HepG2 (cell line): Measurements from ENCODE around the gene PTGDS. TPM values are rescaled to one million over a fixed set of nuclear protein-coding genes. Genes with fewer than 3 reads are reported as not detected.
A peak's percentile ranks its signal among the peaks of the same experiment; 100 is the strongest.

Experiments used
- ATAC-seq: fragments of 200-7000 bp; cut with Tn5 transposase; 3 replicates; pipeline ENCODE4 v1.9.1; 2020; ENCODE audit warnings: mild to moderate bottlenecking, moderate library complexity
- BruUV-seq: library from RNA; stranded (reverse); fragments of 400-500 nt; replicated peaks from 2 replicates; lab custom pipeline; 2021; lab: Mats Ljungman, UMichigan
- CTCF ChIA-PET: fragments of 300-600 bp; formaldehyde crosslinking; extraction: SDS; loops from one replicate; lab custom pipeline; 2021; ENCODE audit warnings: low total read pairs, inconsistent platforms, low intra/inter-chr PET ratio; lab: Yijun Ruan, JAX
- POLR2A ChIA-PET: fragments of 350-600 bp; sonication (Branson Sonifier 250); formaldehyde crosslinking; loops from one replicate; lab custom pipeline; 2020; ENCODE audit warnings: antibody characterized with exemption, inconsistent platforms; lab: Yijun Ruan, JAX
- DNase-seq: peaks from one replicate; pipeline ENCODE4 v3.0.0-alpha.2; 2015; ENCODE audit warnings: low spot score
- FAIRE-seq: peaks from 3 replicates; lab custom pipeline; 2011; peaks lifted over from hg19 to GRCh38; lab: Jason Lieb, UNC
- H2AFZ ChIP-seq: one replicate; pipeline ENCODE4 v1.6.1; 2011; ENCODE audit warnings: low read length, inconsistent platforms
- H3K27ac ChIP-seq: fragments of 300-600 bp; 3 replicates; pipeline ENCODE4 v1.8.0; 2011; ENCODE audit warnings: mixed run types, mild to moderate bottlenecking, mixed read lengths, low read length, inconsistent platforms; ENCODE audit not compliant: insufficient read depth; ENCODE audit errors: extremely low read length
- H3K27me3 ChIP-seq, 2 experiments: fragments of 200-600 bp in 1 of 2; 2 replicates in 1 of 2; 3 replicates in 1 of 2; pipeline versions ENCODE4 v1.6.0 to v1.8.0; 2011; ENCODE audit warnings: low read length in 2 of 2, mild to moderate bottlenecking in 2 of 2, moderate library complexity in 2 of 2, inconsistent platforms in 1 of 2; ENCODE audit not compliant: insufficient read depth in 2 of 2, control insufficient read depth in 1 of 2
- H3K36me3 ChIP-seq, 2 experiments: fragments of 200-600 bp in 1 of 2; replicated peaks in 1 of 2; 2 replicates in 1 of 2; 3 replicates in 1 of 2; pipeline versions ENCODE4 v1.5.1 to v1.8.0; 2011; ENCODE audit warnings: low read length in 2 of 2, inconsistent platforms in 1 of 2; ENCODE audit not compliant: insufficient read depth in 2 of 2, control insufficient read depth in 1 of 2
- H3K4me1 ChIP-seq: 2 replicates; pipeline ENCODE4 v1.5.1; 2012; ENCODE audit warnings: low read length, inconsistent platforms; ENCODE audit not compliant: insufficient read depth
- H3K4me2 ChIP-seq: 2 replicates; pipeline ENCODE4 v1.6.0; 2011; ENCODE audit warnings: low read depth, low read length, inconsistent platforms
- H3K4me3 ChIP-seq, 3 experiments: fragments of 200-600 bp in 1 of 3; sonication (generic), shearing (Covaris generic) in 1 of 3; replicated peaks in 1 of 3; 2 replicates each; pipeline ENCODE4 v1.5.1; 2011 to 2016; ENCODE audit warnings: low read length in 3 of 3, inconsistent platforms in 2 of 3, low read depth in 2 of 3, mild to moderate bottlenecking in 2 of 3, control low read depth in 1 of 3, mixed read lengths in 1 of 3; ENCODE audit not compliant: insufficient read depth in 1 of 3
- H3K79me2 ChIP-seq: one replicate; pipeline ENCODE4 v1.6.1; 2011; ENCODE audit warnings: low read length, inconsistent platforms; ENCODE audit not compliant: insufficient read depth
- H3K9ac ChIP-seq: 2 replicates; pipeline ENCODE4 v1.6.0; 2011; ENCODE audit warnings: mild to moderate bottlenecking, low read depth, low read length, inconsistent platforms; ENCODE audit not compliant: insufficient read depth
- H3K9me3 ChIP-seq: 2 replicates; pipeline ENCODE4 v1.5.1; 2012; ENCODE audit warnings: mild to moderate bottlenecking, low read length
- H4K20me1 ChIP-seq: 2 replicates; pipeline ENCODE4 v1.6.0; 2011; ENCODE audit warnings: inconsistent platforms, mild to moderate bottlenecking, low read length, moderate library complexity; ENCODE audit not compliant: insufficient read depth
- FOXA1 ChIP-seq, 2 experiments: fragments of 450-650 bp in 1 of 2; sonication (generic) in 1 of 2; formaldehyde crosslinking in 1 of 2; IDR thresholded peaks; 2 replicates each; pipeline versions ENCODE4 v1.4.0 to v1.6.1; 2016 to 2020; ENCODE audit warnings: missing genetic modification reagents in 1 of 2
- KAT7 ChIP-seq: IDR thresholded peaks from 2 replicates; pipeline ENCODE4 v1.6.1; 2018; ENCODE audit warnings: borderline replicate concordance, missing compliant biosample characterization
- NR2F1 ChIP-seq, 2 experiments: fragments of 450-650 bp in 1 of 2; formaldehyde crosslinking in 1 of 2; IDR thresholded peaks; 2 replicates each; pipeline versions ENCODE4 v1.5.0 to v1.6.1; 2016 to 2020; ENCODE audit warnings: mild to moderate bottlenecking in 1 of 2, missing compliant biosample characterization in 1 of 2, missing genetic modification reagents in 1 of 2, moderate library complexity in 1 of 2
- NR2F6 ChIP-seq, 2 experiments: IDR thresholded peaks; 2 replicates each; pipeline ENCODE4 v1.6.1; 2016; ENCODE audit warnings: antibody characterized with exemption in 1 of 2, mild to moderate bottlenecking in 1 of 2
- PATZ1 ChIP-seq: sonication (generic); formaldehyde crosslinking; IDR thresholded peaks from 2 replicates; pipeline ENCODE4 v1.4.0; 2020; ENCODE audit warnings: missing genetic modification reagents
- SOX13 ChIP-seq, 3 experiments: fragments of 450-650 bp in 1 of 3; sonication (generic) in 1 of 3; formaldehyde crosslinking in 1 of 3; IDR thresholded peaks in 2 of 3; conservative IDR thresholded peaks in 1 of 3; 2 replicates each; pipeline versions ENCODE4 v1.5.0 to v1.6.1; 2016 to 2020; ENCODE audit warnings: antibody characterized with exemption in 1 of 3, mild to moderate bottlenecking in 1 of 3, missing compliant biosample characterization in 1 of 3, missing genetic modification reagents in 1 of 3, moderate library complexity in 1 of 3
- UBTF ChIP-seq: sonication (generic); formaldehyde crosslinking; IDR thresholded peaks from 2 replicates; pipeline ENCODE4 v1.4.0; 2020; ENCODE audit warnings: mild to moderate bottlenecking, missing genetic modification reagents
- ZZZ3 ChIP-seq: sonication (generic); formaldehyde crosslinking; IDR thresholded peaks from 2 replicates; pipeline ENCODE4 v1.4.0; 2020; ENCODE audit warnings: missing genetic modification reagents, mild to moderate bottlenecking, borderline replicate concordance
- WGBS: methylation state at CpG from one replicate; pipeline ENCODE4 v1.1.6; 2017; ENCODE audit warnings: low lambda C conversion rate; 5-methylcytosine and 5-hydroxymethylcytosine counted together
- in situ Hi-C: cut with HindIII; loops from 2 replicates; pipeline ENCODE4 v1.10.0; 2017; ENCODE audit warnings: low pct_unique_long_range_greater_than_20kb; ENCODE audit not compliant: extremely low pct_ligation_motif_present
- intact Hi-C: fragments of 100-400 bp; cut with micrococcal nuclease; formaldehyde crosslinking; loops from one replicate; pipeline ENCODE4 v1.10.0; 2022; ENCODE audit not compliant: unreplicated experiment
- polyA plus RNA-seq, 8 experiments: library from polyadenylated mRNA; depleted of rRNA in 3 of 8; stranded (reverse) in 7 of 8; unstranded in 1 of 8; fragments of >200 nt; fragmentation: Illumina TruSeq in 4 of 8; extraction: Trizol in 4 of 8; gene quantifications; 2 replicates each; pipeline versions ENCODE4 v1.2.1 to v1.2.3, GENCODE V29; 2011 to 2016; ENCODE audit warnings: low read depth in 4 of 8, missing spikeins in 1 of 8, mixed read lengths in 1 of 8; ENCODE audit not compliant: insufficient read depth in 1 of 8
- total RNA-seq, 5 experiments: library from RNA; depleted of rRNA; stranded (reverse); fragments of >200 nt; fragmentation: Illumina TruSeq; extraction: Trizol; gene quantifications; 2 replicates each; pipeline ENCODE4 v1.2.3, GENCODE V29; 2016; ENCODE audit warnings: low read depth in 1 of 5

Gene PTGDS
- total and polyA plus RNA-seq, 2 of the 13 experiments (the other 11 are each of a cell fraction or from before 2014, with no cell fraction given), result 0.33 to 0.50 TPM

- H3K27me3 ChIP-seq, result peaks cover 30 to 80% of the 10 kb centered on the region in 2 experiments
- FAIRE-seq, result no peak
- no peak for ATAC-seq
- no TSS peak for BruUV-seq
- no peaks in the 10 kb centered on the region for H3K79me2 ChIP-seq
- H2AFZ ChIP-seq, result no peak overlapping the region
- ChIA-PET POLR2A (interaction anchor here (1.4 to 1.5 kb wide), 2 partner anchors 11 to 20 kb away, joined by 3 read pairs; partner anchors contain the start of gene PAXX), CTCF (no interaction called here)
- peak overlapping the region; percentile 39; the same call in 1 of the 2 replicates for H3K4me2 ChIP-seq
- H4K20me1 ChIP-seq, result no peaks in the 10 kb centered on the region
- TF ChIP-seq PATZ1 (CRISPR knock-in tag), result peak; percentile 35; the same call in 1 of the 2 replicates
- no peak for TF ChIP-seq KAT7 (CRISPR knock-in tag)
- TF ChIP-seq NR2F1 (CRISPR knock-in tag; IDR thresholded peaks at IDR 0.05), result peak in 1 of 2 experiments; percentile 34; a peak in 1 of 4 replicates
- TF ChIP-seq UBTF (CRISPR knock-in tag), result 0 out of 2 replicates have a peak, but pooled peaks have one; percentile 26
- no peak for TF ChIP-seq FOXA1 (IDR thresholded peaks at IDR 0.05)
- TF ChIP-seq FOXA1 (CRISPR knock-in tag; IDR thresholded peaks at IDR 0.05), result no peak
- peak; percentile 39; the same call in 1 of the 2 replicates for TF ChIP-seq NR2F6 (IDR thresholded peaks at IDR 0.05)
- TF ChIP-seq NR2F6 (CRISPR knock-in tag; IDR thresholded peaks at IDR 0.05), result 0 out of 2 replicates have a peak, but pooled peaks have one; percentile 53
- no peak for TF ChIP-seq SOX13 (IDR thresholded peaks at IDR 0.05)
- TF ChIP-seq SOX13 (CRISPR knock-in tag; conservative IDR thresholded peaks at IDR 0.05 in 1 of 2, IDR thresholded peaks at IDR 0.05 in 1 of 2), result no peak
- TF ChIP-seq ZZZ3 (CRISPR knock-in tag), result no peak
- no peak for DNase-seq
- no peak overlapping the region for H3K9ac ChIP-seq
- intact Hi-C loops (no loop called here), in situ Hi-C loops (no loop called here)
- H3K27ac ChIP-seq, result no peak overlapping the region
- H3K36me3 ChIP-seq, result no peaks in the 10 kb centered on the region
- H3K4me3 ChIP-seq, result 0 out of 6 replicates have a peak overlapping the region, but pooled peaks of 1 of the 3 experiments have one; percentile 19
- H3K4me1 ChIP-seq, result peaks cover 40% of the 10 kb centered on the region
- 0% methylated on average over 2 of the region's 11 CpGs for WGBS
- no peaks in the 10 kb centered on the region for H3K9me3 ChIP-seq
Observed at GRCh38 chr9:136972335-136972734, 5.0 kb upstream of the PTGDS start.
